HG03280 (cell line): ENCODE results near the gene CPA5.

Source experiments
- ATAC-seq: cut with Tn5 transposase; IDR thresholded peaks from one replicate; pipeline ENCODE4 v1.9.1; 2021; ENCODE audit warnings: mild to moderate bottlenecking, moderate library complexity; ENCODE audit not compliant: unreplicated experiment

CPA5 gene

DNA sequence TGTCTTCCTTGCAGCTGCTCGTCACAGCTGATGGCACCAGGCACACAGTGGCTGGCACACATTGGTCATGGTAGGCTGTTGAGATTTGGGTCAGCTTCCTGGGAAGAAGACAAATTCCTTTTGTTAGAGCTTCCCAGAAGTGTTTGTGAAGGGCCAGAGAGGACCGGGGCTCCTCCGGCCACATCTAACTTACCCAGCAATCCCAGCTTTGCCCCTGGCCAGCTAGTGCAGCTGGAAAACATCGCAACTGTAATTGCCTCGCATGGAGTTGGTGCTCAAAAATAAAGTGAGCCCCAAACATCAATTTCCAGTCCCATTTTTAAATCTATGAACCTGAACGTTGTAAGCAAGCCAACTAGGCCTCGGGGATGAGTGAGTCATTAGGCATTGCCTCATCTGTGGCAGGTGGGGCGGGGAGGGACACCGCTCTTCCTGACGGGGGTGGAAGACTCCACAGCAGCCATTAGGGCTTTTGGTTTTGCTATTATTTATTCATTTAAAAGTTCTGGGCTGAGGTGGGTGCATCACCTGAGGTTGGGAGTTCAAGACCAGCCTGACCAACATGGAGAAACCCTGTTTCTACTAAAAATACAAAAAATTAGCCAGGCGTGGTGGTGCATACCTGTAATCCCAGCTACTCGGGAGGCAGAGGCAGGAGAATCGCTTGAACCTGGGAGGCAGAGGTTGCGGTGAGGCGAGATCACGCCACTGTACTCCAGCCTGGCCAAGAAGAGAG lies 12.4 kb downstream of the CPA5 start:
- ATAC-seq, result no peak

DNA sequence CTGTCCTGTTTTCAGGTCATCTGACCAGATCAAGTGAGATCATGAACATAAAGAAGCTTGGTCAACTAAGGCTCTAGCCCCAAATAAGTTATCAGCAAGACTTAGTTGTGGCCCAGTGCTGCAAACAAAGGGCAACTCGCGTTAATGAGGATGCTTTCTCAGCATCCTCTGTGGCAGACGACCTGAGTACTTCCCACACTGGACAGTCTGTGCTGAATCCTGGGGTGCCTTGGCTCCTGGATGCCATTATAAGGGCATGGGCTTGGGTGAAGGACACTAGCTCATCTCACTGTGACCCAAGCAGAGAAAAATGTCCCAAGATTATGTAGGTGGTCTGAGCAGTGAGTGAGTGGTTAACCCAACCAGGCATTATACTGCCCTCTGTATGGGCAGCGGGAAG lies 13.9 kb downstream of the CPA5 start:
- no peak for ATAC-seq

DNA sequence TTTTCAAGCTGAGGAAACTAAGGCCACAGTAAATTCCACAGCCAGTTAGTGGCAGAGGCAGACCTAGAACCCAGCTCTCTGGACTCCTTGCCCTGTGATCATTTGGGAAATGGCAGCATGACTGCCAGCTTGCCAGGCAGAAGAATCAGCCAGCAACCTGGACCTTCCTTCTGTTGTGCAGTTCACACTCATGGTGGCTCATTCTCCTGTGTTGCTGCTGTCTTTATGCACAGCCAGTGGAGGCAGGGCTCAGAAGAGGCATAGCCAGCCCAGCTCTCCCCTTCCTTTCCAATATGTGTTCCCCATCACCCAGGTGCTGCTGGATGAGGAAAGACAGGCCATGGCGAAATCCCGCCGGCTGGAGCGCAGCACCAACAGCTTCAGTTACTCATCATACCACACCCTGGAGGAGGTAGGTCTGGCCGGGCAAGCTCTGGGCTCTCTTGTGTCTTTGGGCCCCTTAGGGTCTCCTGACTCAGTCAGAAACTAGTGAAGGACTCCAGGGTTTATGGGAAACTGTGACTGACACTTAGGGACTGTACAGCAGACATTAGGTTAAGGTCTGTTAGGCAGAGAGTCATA lies 14.8 kb downstream of the CPA5 start:
- no peak for ATAC-seq

DNA sequence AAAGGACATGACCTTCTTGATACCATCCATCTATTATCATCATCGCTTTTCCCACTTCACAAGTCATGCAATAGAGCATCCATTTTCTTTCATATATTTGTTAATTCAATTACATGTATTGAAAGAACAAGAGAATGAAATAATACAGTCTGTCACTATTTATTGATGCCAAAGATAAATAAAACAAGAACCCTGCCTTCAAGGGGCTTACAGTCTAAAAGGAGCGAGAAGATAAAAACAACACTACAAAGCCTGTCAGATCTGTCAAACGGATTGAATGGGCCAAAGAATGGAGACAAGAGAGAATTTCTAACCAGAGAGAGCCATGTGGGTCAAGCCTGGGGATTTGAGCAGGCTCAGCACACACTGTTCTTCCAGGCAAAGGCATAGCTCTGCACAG lies 15.9 kb downstream of the CPA5 start:
- ATAC-seq, result no peak

DNA sequence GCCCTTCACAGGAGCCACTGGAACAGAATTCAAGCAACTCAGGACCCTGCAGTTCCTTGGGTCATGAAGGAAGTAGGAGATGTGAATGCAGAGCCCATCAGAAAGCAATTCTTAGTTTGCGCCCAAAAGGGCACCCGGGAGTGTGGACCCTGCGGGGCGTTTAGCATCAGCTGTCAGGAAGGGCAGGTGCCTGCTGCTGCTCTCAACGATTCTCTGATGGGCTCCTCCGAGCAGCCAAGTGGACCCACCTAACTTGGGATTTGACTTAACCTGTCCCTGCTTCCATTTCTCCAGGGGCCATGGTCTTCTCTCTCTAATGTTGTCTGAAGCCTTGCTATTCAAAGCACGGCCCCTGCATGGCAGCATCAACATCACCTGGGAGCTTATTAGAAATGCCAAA lies 17.1 kb downstream of the CPA5 start:
- ATAC-seq, result no peak

DNA sequence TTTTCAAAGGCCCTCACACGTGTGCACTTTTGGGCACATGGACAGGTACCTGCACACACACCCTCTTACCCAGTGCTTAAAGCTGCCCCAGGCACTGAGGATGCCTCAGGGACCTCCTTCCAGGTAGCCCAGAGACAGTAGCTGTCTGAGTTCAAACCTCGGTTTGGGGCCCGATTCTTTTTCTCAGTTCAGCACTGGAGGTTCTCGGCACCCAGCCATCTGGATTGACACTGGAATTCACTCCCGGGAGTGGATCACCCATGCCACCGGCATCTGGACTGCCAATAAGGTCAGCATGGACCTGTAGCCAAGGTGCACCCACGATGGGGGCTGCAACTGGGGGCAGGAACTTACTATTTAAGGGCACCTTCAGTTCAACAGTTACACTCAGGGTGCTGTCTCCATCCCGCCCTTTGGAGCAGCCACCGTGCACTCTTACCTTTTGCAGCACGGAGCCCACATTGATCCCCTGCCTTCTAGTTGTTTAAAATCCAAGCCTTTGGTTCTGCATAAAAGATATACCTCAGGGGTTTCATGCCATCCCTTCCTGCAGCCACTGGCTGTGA lies 17.7 kb downstream of the CPA5 start:
- ATAC-seq, result no peak

DNA sequence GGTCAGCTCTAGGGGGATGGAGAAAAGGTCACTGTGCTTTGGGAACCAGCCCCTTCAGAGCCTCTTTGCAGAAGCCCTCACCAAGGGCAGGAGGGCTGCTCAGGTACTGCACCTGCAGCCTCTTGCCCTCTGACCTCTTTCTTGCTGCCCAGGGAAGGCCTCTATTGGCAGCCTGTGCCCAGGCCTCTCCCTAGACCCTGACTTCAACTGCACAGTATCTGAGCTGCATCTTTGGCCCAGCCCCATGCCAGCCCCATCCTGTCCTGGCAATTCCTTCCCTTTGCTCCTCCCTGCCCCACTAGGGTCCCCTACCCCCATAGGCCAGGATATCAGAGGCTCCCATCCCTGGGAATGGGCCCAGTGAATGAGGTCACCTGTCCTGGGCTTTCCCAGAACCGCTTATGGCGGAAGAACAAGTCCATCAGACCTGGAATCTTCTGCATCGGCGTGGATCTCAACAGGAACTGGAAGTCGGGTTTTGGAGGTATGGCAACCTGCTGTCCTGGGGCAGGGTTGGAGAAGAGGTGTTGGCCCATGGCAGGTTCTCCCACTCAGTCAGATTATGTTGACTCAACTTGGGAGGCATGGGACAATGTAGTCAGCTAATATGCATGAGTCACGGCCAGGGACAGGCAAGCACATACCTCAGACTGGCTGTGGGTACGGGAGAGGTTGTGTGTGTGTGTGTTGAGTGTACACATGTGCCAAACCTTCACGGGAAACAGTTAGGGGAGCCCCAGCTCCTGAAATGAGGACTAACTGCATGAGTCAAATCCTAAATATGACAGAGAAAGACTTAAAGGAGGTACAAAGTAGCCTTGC lies 18.6 kb downstream of the CPA5 start:
- ATAC-seq, result no peak

DNA sequence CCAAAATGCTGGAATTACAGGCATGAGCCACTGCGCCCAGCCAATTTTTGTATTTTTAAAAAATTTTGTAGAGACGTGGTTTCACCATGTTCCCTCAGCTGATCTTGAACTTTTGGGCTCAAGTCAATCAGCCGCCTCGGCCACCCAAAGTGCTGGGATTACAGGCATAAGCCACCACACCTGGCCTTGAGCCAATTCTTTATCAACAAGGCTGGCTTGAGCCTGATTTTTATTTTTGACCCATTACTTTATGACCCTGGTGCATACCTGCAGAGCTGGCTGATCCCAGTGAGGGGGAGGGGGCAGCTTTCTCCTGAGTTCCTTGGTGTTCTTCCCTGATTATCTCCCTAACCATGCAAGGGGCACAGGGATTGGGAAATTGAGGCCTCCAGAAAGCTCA lies 19.8 kb downstream of the CPA5 start:
- ATAC-seq, result no peak

DNA sequence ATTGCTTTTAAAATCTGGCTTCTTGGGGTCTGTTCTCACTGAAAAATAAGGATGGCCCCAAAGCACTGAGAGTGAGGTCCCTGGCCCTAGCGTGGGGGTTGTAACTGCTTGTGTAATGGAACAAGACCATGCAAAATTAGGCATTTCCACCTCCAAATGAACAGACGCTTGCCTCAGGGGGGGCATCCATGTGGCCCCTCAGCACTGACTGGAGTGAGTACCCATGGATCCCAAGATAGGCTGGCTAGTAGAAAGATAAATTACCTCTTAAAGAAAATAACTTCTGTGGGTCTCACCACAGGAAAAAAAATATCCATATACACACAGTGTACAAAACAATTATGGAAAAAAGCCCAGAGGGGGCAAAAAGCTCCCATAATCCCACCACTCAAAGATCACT lies 20.5 kb downstream of the CPA5 start:
- ATAC-seq, result no peak

DNA sequence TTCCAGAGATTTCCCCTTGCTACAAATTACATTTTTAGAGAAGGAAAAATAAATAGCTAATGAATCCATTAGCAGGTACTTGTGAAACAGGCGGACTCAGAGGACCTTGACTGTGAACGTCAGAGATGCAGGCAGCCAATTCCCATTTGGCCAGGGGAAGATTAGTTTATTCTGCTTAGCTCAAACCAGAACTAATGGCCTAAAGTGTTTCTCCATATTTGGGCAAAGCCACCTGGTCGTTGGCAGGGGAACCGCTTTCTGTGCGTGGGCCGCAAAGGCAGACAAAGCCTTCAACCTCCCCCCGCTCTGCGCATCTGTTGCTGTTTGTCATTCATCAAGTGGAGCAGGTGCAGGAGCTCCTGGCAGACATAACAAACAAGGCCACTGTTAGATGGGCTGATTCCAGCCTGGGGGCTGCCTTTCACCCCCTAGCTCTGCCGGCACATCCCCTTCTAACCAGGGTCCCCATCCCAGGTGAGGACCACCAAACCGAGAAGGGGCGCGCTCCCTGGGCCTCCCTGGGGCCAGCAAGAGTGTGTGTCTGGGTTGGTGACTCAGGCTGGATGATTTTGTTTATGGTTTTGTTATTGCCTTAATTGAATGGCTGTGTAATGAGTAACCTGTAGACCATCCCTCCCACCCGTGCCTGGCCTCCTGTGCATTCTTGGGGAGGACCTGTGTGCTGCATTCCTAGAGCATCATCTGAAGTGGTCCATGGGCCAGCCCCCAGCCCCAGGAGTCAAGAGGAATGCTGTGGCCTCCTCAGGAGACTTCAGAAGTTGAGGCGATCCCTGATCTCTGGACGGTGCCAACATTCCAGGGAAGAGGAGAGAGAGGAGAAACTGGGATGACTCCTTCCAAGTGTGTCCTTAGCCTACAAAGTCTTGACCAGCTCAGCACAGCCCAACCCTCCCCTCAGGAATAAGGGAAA lies 21.2 kb downstream of the CPA5 start:
- no peak for ATAC-seq

DNA sequence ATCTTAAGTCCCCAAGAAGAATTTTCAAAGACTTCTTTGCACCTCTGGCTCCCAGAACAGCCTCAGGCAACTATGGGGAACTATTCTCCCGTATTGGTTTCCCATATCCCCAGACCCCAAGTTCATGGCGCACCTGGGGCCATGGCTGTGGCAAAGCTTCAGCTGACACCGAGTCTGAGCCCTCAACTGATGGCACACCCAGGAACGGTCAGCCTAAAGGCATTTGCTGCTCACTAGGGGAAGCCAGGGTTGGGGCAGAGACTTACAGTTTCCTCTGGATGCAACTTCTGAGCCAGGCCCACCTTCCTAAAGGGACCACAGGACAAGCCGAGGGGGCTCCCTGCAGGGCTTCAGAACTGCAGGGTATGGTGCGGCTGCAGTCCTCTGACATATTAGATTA lies 21.9 kb downstream of the CPA5 start:
- ATAC-seq, result no peak

DNA sequence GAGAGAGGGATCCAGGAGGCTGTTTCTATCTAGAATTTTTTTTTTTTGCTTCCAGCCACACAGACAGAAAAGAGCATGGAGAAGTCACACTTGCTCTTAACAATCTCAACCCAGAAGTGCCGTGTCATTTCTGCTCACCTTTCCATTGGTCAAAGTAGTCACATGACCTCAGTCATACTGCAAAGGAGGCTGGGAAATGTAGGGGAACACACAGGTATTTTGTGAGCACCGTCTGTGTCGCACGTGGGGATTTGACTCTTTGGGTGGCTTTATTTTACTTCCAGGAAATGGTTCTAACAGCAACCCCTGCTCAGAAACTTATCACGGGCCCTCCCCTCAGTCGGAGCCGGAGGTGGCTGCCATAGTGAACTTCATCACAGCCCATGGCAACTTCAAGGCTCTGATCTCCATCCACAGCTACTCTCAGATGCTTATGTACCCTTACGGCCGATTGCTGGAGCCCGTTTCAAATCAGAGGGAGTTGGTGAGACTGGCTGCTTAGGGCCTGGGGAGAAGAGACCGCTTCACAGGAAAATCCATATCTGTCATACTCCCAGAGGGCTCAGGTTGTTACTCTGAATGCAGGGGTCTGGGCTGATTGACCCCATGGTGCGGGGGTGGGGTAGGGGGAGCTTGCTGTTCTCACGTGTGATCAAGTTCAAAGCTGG lies 22.6 kb downstream of the CPA5 start:
- no peak for ATAC-seq

DNA sequence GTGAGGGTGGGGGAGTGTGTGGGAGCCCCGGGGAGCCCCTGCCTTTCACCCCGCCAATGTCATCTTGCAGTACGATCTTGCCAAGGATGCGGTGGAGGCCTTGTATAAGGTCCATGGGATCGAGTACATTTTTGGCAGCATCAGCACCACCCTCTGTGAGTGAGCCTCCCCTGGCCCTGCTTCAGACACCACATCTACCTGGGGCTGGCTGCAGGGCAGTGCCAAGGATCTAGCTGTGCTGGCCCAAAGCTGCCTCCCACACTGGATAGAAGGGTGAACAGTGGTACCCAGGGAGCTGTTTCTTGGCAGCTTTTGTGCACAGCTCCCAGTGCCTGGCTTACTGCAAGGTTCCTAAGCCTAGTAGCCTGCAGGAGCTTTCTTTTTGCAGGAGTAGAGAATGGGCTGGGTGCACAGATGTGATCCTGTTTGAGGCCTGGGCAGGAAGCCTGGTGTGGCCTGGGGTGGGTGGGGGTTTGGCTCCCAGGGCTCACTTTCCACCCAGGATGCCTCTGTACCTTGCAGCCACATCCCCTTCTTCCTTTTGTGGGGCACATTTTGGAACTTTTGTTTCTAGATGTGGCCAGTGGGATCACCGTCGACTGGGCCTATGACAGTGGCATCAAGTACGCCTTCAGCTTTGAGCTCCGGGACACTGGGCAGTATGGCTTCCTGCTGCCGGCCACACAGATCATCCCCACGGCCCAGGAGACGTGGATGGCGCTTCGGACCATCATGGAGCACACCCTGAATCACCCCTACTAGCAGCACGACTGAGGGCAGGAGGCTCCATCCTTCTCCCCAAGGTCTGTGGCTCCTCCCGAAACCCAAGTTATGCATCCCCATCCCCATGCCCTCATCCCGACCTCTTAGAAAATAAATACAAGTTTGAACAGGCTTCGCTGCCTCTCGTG lies 23.5 kb downstream of the CPA5 start:
- ATAC-seq, result no peak

DNA sequence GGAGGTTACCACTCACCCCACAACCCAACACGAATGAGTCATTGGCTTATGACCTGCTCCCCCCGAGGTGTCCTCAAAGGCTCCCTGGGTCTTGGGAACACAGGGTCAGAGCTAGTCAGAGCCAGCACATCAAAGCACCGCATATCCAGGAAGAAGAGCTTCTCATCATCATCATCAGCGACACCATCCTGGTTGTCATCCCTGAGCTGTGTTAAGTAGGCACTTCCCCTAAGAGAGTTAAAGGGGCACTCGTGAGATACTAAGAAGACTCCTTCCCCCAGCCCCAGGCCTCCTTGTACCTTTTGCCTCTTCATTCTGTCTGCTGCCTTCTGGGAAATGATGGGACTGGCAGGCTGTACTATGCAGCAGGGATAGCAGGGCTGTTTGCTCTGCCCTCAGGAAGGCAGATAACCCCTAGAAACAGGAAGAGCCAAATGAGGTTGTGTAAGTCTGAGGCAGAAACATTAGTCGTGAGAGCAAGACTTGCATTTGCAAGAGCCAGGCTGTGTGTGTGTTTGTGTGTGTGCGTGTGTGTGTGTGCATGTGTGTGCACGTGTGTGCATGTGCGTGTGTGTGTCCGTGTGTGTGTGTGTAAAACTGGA lies 24.6 kb downstream of the CPA5 start:
- ATAC-seq, result no peak

DNA sequence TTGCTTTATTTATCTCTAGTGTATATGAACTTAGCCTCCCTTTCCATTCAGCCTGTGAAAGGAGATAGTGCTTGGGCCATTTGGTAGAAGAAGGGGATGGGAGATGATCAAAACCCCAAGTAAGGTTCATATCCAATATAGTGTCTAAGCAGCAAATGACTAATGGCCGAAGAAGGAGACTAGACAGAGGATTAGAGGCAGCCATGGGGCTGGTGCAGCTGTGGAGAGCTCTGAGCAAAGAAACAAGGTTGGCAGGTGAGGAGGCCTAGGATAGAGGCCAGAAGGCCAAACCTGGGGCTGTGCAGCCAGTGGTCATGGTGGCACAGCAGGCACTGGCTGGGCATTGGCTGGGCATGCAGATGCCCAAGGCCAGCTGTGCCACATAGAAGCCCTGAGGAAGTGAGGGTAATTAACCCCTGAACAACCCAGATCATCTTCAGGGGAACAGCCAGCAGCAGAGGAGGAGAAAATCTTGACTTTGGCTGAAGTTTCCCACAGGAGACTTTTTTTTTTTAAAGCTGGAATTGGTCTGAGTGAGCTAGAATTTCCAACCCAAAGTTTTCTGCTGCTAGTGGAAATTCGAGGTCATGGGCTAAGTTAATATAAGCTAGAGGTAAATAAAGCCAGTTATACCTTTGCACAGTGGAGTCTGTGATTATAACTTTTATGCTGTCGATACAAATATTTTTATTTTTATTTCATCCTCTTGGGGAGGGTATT lies 25.4 kb downstream of the CPA5 start:
- ATAC-seq, result no peak

DNA sequence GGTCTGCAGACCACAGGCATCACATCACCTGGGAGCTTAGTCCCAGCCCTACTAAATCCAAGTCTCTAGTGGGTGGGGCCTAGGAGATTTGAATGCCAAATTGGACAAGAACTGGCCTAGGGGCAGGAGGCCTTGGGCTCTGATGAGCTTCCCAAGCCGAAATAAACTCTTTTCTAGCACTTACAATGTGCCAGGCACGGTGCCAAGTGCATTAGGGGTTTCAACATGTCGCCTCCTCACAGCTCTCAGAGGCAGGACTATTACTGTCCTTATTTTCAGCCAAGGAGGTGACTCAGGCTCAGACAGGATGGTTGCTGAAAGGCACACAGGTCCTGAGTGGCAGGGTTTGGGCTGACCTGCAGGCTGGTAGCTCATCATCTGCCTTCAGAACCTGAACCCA lies 26.4 kb downstream of the CPA5 start:
- no peak for ATAC-seq

DNA sequence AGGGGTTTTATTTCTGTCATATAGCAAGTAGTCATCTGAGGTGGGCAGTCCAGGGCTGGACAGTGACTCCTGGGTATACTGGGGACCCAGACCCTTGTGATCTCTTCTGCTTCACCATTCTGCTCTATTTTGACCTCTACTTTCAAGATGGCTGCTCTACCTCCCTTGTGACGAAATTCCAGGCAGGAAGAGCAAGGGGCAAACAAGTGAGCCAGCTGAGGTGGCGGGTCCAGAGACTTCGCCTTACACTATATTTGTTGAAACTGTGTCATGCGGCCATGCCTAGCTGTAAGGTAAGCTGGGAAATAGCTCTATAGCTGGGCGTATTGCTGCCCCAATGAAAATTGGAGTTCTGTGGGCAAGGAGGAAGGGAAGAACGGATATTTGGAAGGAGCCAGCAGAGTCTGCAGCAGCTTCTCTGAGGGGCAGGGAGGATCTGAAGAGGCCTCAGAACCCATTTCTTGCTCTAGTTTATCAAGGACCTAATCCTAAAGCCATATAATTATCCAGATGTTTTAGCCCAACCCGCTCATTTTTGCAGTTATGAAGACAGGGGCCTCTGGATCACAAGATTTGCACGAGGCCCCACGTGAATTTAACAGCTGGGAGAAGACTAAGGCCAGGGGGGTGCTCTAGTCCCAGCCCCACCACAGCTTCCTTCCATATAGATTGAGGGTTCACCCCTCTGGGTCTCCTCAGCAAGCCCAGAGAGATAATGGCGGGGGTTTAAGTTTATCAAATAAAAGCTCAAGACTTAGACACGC lies 28.0 kb downstream of the CPA5 start:
- no peak for ATAC-seq
